Stimulated activated CD8-positive, alpha-beta memory T cell treated with anti-CD3 and anti-CD28 coated beads, Interleukin-12 subunit alpha, Interleukin-12 subunit beta, amount 100 ng/mL, for 24 hours (primary cell): ENCODE data around the gene HYCC1.
"Not testable (repeated sequence)": the region's sequence is repeated elsewhere in the genome, so short reads cannot be mapped to it uniquely, and the experiment has no call there.

ENCODE experiments used
- DNase-seq: peaks from one replicate; pipeline ENCODE4 v3.0.0-alpha.2; 2020; ENCODE audit errors: extremely low read depth

The HYCC1 gene

DNA sequence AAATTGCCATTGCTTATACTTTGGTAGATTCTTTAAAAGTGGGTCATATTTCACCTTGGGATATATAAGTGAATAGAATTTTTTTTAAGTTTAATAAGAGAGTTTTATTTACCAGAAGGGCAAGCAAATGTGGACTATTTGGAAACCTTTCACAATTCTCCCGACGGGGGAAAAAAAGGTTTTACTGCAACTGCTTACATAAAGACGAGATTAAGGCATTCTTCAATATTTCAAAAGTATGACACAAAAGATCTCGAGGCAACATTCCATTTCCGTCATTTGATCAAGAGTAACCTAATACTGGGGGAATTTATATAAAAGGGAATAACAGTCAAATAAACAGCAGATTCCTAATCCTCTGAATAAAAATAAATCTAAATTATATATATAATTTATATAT is 28.5 kb downstream of the HYCC1 start:
- no peak for DNase-seq

DNA sequence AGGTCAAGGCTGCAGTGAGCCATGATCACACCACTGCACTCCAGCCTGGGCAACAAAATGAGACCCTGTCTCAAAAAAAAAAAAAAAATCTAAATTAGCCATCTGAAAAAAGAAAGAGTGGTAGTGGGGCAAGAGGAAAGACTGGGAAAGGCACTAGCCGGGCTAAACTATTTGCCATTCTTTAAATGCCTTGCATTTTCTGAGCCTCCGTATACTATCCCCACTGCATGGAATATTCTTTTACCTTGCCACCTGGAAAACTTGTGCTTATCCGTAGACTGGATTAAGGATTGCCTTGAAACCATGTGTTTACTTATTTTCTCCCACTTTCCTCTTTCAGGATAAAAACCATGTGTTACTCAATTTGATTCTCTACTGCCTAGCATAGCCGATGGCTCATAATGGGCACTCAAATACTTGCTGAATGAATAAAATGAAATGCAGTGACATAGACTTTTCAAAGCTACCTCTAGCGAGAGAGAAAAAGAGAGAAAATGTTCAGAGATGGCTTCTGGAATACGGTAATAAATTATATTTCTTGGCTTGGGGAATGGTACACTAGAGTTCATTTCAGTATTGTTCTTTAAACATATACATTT is 30.6 kb downstream of the HYCC1 start:
- no peak for DNase-seq

DNA sequence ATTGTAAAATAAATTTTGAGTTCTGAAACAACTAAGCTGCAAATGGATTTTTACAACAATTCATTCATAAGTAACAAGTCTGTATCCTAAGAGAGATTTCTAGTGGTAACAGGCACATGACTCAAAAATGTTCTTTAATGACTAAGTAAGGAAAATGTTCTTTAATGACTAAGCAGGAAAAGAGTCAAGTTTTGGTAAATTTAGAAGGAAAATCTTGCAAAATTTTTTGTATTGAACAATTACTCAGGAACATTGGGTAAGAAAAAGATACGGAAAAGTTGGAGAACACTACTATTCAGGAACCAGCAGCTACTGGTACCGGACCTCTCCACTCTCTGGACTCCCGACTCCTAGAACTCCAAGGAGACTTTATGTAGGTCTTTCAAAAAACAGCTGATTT is 33.5 kb downstream of the HYCC1 start:
- no peak for DNase-seq

DNA sequence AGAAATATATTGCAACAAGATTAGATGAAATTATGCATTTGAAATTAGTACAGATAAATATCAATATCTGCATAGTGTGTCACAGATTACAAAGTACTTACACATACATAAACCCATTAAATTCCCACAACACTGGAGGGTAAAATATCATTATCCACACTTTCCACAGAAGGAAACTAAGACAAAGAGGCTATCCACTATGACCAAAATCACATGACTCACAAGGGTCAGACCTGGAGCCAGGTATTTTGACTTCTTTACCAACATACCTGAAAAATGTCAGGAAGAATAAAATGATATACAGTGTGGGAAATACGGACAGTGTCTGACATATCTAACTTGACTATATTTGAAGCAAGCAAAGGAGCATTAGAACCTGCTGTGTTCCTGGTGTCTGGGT is 34.1 kb downstream of the HYCC1 start:
- DNase-seq = no peak

DNA sequence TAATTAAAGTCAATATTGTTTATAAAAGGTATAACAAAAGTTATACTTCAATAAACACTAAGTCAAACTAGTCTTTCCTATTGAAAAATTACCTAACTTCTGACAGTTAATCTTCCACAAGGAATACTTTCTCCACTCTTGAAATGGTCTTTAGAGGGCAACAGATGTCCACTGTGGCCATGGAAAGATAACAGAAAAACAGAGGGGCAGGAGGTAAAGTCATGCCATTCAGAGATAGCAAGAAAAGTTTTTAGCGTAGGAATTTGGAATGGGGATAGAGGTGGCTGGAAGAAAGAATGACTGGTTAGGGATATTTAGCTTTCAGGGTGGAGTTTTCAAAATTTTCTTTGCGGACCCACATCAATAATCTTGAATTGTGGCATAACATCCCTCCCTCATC is 34.7 kb downstream of the HYCC1 start:
- no peak for DNase-seq

DNA sequence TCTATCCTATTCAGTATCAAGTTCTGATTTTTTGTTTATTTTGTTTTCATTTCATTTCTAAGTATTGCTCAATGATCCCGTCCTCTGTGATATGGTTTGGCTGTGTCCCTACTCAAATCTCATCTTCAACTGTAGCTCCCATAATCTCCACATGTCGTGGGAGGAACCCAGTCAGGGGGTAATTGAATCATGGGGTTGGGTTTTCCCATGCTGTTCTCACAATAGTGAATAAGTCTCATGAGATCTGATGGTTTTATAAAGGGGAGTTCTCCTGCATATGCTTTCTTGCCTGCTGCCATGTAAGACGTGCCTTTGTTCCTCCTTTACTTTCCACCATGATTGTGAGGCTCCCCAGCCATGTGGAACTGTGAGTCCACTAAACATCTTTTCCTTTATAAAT is 39.3 kb downstream of the HYCC1 start:
- not testable (repeated sequence) for DNase-seq

DNA sequence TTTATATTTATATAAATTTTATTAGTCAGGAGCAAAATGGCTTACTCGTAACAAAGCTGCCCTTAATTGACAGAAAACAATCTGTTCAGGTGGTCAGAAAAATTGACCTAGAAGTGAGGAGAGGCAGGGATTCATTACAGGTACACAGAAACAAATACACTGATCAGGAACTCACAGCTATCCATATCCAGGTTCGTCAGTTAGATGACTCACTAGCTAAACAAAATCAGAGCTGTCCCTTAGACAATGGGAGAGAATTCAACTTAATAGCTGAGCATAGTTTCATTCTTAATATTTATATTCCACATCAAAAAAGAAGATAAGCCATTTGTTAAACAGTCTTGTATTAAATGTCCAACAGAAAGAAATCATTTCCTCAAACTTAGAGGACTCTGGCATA is 41.7 kb downstream of the HYCC1 start:
- no peak for DNase-seq

DNA sequence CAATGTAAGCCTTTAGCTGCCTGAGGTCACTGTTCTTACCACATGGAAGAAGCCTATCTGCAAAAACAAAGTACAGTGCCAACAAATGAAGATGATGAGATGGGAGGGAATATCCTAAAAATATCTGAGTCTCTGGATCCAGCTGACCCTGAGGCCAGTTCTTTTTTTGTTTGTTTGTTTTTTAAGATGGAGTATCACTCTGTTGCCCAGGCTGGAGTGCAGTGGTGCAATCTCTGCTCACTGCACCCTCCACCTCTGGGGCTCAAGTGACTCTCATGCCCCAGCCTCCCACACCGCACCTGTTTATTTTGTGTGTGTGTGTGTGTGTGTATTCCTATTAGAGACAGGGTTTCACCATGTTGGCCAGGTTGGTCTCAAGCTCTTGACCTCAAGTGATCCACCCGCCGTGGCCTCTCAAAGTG is 44.9 kb downstream of the HYCC1 start:
- no peak for DNase-seq
